Stimulated activated CD4-positive, alpha-beta T cell treated with anti-CD3 and anti-CD28 coated beads, TNF-alpha, amount 100 ng/mL, for 24 hours (primary cell): ENCODE measurements around the gene MRPL43.

ENCODE experiments used
- DNase-seq, 3 experiments: peaks; one replicate each; pipeline ENCODE4 v3.0.0-alpha.2; 2020; ENCODE audit warnings: low read depth in 3 of 3

MRPL43 gene

DNA sequence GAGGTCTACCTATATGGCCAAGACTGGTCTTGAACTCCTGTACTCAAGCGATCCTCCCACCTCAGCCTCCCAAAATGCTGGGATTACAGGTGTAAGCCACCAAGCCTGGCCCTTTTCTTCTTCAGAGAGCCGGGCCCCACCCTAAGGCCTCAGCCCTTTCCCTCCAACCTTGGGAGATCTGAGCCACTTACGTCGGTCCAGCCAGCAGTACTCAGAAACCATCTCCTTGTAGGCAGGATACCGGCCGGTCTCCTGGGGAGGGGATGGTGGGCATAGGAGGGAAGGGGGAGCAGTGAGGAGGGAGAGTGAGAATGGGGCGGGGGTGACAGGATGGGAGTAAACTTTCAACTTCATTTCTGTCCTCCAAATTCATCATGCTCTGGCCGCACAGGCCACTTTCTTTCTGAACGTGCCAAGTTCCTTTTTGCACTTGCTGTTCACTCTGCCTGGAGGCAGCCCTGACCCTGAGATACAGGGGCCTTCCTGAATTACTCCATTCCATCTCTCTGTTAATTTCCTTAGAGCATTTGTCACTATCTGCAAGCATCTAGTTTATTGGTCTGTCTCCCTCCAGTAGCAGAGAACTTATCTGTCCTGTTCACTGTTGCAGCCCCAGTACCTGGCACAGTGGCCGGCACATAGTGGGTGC lies 33.3 kb upstream of the MRPL43 start:
- no peak for DNase-seq

DNA sequence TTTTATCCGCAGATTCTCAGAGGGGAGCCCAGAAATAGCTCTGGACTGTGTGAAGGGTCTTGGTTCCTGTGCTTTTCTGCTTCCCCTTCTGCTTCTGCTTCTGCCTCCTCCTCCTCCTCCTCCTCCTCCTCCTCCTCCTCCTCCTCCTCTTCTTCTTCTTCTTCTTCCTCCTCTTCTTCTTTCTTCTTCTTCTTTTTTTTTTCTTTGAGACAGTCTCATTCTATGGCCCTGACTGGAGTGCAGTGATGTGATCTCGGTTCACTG lies 32.1 kb upstream of the MRPL43 start:
- DNase-seq, result no peak

DNA sequence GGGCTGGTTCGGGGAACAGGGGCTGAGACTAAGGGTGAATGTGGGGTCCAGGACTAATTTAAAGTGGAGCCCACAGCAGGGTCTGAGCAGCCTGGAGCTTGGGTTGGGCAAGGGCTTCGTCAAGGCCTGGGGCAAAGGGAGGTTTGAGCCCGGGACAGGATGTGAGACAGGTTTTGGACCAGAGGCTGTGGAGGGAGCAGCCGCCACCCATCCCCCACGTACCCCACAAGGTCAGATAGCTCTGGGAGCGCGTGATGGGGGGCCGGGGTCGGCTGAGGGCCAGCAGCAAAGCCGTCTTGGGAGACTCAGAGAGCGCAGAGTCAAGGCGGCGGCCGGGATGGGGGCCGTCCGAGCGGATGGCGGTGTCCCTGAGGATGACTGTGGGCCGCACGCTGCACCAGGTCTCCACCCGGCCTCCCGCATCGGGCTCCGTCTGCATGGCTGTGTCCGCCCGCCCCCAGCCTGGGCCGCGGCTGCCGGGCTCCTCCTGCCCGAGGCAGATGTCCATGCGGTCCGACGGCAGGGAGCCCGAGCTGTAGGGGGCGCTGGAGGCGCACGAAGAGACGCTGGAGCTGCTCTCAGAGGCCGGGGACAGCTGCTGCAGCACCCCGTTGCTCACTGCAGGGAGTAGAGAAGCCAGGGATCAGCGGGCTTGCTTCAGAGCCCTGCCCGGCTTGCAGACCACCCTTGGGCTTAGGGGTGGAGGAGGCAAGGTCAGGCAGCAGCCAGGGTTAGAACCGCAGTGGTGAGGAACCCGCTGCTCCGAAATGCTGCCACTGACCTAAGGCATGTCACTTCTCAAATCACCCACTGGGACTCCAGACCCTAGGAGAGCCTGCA lies 31.5 kb upstream of the MRPL43 start:
- DNase-seq, result peak; percentile 47 to 83 (median 50)

DNA sequence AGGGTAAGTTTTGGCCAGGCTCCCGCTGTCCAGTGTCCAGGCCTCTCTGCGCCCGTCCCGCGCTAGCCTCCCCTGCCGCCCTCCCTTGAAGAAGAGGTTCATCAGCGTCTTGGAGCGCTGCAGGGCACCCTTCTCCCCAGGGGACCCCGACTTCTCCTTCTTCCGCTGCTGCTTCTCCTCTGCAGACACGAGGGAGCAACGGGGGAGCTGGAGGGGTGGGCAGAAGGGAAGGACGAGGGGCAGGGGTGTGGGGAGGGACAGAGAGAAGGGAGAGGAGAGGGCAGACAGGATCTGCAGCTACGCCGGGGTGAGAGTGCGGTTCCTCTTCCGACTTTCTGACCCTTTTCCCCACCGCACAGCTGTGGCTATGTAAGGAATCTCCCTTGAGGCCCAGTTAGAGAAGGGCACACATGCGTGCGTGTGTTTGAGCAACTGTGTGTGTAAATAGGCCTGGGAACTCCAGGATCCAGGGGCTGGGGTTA lies 30.9 kb upstream of the MRPL43 start:
- no peak for DNase-seq

DNA sequence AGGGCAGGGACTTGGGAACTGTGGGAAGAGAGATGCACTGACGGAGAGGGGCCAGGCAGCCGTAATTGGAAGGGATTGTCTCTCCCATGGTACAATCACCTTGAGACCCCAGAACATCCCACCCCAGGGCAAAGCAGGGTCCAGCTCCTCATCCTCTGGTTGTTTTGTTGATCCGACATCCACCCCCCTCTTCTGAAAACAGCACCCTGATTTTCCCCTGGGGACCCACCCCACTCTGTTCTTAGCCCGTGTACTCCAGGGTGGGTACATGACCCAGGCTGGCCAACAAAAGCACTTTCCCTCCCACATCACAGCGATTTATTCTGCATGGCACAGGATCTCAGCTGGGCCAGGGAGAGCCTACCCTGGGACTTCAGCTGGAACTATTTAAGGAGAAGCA lies 29.5 kb upstream of the MRPL43 start:
- DNase-seq, result no peak

DNA sequence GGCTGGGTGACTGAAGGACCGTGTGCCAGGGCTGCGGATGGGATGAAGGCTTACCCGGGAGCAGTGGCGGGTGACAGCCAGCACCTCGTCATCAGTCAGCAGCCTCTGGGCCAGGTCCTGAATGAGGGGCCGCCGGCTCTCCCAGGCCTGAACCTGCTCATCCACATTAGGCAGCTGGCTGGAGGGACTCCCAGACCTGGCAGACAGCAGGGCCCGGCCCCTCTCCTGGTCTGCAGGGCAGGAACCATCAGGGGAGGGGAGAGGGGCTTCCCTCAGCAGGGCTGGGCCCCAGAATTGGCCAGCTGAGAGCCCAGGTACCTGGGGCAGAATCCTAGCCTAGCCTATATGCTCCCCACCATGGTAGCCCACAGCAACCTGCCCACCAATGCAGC lies 28.3 kb upstream of the MRPL43 start:
- no peak for DNase-seq

DNA sequence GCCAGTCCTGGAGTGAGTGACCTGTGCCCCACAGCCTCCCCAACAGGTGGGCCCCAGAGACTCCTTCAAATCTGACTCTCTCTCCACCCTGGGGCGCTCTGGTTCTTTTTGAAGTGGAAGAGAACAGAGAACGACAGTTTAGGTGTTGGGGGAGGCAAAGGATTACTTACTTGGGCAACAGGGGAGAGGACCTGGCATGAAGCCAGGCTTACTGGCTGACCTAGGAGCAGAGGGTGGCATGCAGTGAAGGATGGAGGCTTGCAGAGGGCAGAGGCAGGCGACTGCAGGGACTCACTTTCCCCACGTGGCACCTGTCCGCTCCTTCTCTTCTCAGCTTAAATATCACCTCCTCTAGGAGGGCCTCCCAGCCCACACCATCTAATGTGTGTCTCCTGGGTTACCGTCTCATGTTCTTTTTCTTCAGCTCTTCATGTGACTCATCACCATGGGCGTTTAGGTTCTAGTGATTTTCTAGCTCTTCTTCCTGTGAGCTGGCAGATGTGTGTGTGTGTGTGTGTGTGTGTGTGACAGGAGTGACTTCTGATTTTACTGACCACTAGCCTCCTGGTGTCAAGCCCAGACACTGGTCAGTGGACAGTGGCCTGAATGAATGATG lies 27.8 kb upstream of the MRPL43 start:
- no peak for DNase-seq

DNA sequence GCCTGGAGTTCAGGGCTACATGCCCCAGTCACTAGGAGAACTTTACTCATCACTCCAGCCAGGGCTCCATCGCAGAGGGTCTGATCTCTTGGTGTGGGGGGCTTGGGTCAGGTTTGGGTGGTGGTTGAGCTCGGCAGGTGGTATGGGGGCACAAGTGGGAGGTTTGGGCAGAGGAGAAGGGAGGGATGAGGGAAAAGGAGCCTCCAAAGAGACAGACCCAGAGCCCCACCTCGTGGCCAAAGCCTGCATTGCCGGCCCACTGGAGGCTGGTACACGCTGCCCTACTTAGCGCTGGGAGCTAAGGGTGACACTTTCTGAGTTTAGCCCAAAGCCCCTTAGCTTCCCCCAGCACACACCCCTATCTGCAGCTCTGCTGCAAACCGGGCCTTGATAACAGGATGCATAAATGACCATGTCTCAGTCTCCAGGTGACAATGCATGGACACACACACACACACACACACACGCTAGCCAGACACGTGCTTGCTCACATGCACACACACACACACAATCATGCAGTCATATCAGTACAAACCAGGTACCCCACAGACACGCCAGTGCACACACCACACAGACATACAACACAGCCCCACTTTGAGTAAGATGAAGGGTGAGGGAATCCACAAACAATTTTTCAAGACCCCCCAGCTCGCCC lies 27.1 kb upstream of the MRPL43 start:
- DNase-seq, result peak; percentile 54 to 78 (median 59)

DNA sequence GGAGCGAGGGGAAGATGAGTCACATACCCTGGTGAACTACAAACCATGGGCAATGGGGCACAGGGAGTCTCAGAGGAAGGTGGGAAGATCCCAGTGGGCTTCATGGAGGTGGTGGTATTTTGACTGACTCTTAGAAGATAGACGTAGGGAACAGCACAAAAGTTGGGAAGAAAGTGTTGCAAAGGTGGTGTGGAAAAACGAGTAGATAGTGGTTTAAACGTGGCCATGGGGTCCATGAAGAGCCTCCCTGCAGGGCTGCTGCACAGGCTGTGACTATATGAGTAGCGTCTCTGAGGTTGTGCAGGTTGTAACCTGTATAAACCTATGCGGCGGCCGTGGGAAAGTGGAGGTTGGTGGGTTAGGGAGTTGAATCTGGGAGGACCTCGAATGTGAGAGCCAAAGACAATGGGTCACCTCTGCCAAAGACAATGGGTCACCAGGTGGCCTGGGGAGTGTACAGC lies 26.1 kb upstream of the MRPL43 start:
- DNase-seq, result no peak

DNA sequence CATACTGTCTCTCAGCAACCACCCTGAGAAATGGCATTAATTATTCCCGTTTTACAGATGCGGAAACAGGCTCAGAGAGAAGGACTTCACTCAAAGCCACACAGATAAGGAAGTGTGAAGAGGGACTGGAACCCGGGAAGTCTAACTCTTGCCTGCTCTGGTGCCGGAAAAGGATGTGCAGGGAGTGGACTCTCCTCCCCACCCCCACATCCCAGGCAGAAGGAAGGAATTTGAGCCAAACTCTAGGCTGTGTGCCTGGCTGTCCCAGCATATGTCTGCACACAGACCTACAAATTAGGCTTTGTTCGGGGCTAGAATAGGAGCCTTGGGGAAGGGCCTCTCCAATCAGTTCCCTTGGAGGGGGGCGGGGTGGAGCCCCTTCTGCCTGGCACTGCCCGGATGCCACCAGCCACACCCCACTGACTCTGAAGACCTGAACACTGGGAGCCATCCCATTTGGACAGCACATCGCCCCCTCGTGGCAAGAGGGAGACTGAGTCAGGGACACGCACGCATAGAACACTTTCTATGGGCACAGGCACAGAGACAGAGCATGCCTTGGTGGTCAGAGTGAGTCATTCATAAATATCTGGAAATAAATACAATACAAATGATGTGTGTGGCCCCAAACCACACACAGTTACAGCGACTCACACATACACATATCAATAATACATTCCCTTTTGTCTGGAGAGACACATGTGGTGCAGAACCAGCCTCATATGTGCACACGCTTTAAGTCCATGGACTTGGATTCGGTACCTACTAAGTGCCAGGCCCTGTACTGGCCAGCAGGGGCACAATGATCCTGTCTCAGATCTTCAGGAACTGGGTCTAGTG lies 25.4 kb upstream of the MRPL43 start:
- DNase-seq, result peak; percentile 54 to 79 (median 71)

DNA sequence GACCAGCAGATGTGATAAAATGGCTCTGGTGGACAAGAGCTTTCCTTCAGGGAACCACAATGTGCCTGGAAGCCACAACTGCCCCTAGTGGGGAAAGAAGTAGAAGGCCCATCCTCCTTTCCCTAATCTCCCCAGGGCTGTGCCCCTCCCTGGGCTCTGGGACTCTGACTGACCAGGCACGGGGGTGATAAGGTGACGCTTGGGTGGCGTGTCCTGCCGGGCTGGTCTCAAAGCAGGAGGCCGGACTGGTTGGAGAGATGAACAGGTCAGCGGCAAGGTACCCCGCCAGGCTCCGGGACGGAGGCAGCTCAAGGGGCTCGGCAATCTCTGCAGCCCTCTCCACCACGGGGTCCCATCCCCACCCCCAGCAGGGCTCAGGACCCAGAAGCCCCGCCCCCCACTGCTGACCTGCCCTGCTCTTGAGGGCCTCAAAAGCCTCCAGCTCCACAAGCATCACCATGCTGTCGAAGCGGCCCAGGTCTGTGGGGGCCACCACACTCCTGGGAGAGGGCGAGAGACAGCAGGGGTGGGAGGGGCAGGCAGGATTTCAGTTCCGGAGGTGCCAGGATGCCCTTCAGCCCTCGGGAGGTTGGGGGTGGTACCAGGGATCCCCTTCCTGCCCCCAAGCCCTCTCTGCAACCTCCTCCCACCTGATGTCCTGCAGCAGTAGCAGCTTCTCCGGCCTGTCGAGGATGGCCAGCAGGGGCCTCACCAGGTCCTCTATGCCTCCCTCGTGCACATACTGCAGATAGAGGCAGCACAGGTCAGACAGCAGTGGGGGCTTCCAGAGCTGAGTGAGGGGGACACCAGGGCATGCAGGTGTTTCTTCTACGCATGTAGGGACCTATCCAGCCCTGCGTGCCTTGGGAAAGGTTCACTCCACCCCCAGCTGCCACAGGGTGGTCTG lies 24.5 kb upstream of the MRPL43 start:
- no peak for DNase-seq

DNA sequence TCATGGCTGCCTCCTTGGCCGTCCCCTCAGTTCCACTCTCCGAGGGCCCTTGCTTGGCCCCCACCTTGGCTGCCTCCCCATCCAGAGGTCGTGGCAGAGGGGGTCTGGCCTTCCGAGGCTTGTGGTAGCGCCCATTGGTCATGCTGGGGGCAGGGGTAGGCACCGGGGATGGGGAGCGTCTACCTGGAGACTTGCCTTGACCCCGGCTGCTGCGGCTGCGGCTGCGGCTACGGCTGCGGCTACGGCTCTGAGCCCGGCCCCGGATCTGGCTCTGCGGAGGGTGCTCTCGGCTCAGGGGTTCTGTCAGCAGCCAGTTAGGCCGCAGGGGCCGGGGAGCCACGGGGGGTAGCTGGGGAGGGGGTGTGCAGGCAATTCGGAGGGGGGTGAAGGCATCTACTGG lies 23.0 kb upstream of the MRPL43 start:
- DNase-seq, result no peak

DNA sequence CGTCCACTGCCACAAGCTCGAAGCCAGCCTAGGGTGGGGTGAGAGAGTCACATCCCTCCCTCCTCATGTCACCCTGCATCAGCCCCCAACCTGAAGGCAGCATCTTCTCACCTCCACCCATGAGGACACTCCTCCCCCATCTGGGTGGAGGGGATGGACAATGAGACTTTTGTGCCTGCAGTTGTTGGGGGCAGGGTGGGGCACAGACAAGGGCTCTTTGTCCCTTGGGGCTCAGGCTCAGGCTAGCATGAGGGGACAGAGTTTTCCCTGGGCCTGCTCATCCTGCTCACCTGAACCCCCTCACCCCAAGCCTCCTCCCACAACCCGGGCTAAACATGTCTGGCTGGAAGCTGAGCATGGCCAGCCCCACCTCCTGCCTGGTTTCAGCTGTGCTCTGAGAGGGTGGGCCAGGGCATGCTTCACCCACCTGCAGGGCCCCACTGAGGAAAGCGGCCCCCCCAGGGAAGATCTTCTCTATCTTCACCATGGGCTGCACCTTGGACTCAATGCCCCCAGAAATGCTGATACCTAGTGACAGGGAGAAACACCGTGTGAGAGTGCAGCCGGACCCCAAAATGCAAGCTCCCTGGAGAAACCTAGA lies 21.6 kb upstream of the MRPL43 start:
- DNase-seq, result no peak

DNA sequence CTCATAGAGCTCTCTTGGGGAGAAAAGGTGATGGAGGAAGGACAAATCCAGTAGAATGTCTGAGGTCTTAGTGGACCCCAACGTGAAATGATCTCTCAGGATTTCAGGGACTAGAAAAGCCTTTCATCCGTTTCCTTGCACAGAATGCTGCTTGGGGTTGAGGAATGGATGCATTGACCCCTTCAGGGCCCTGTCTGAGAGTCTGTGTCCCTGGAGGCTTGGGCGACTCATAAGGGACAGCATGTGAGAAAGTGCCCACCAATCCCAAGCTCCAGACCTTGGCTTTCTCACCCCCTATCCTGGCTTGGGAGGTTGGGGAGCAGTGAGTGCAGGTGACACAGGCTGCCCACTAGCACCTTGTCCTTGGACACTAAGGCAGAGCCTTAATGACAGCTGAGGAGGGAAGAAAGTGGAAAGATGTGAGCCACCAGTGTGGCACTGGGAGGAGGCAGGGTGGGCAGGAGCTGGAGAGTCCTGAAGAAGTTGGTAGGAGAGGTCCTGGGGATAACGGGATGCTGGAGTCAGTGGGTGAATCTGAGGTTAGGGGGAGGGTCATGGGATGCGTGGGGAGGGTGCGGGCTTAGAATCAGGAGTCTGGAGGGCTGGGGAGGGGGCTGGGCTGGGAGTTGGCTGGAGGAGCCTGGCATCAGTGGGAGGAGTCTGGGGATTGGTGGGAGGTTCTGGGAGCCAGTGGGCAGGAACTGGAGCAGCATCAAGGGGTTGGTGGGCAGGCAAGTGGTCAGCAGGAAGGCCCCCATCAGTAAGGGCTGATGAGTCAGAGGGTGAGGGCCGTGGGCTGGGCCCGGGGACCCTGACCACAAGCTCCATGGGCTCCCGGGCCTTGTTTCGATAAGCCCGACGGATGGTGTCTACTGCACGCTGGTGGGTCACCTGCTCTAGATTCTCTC lies 20.9 kb upstream of the MRPL43 start:
- DNase-seq, result no peak

DNA sequence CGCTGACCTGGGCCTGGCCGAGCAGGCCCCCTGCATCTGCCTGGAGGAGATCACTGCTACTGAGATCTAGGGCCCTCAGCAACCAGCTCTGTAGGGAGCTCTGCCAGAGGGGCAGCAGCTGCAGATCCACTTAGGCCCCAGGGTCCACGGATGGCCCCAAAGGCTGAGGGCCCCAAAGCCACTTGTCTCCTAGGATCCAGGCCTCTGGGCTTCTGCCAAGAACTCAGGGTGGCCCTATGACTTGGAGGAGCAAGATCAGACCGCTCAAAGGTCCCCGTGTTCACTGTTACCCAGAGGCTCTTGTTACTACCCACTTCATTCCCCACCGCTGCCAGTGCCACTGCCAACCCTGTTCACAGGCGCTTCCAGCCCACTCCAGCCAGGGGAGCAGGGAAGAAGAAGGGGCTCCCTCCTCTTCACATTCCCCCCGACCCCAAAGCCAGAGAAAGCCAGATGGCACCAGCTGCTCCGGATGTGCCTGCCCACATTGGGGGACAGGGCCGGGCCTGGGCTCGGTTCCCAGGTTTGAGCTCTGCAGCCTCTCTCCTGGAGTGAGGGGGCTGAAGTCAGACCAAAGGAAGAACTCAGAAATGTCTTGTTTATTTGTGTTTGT lies 19.9 kb upstream of the MRPL43 start:
- no peak for DNase-seq

DNA sequence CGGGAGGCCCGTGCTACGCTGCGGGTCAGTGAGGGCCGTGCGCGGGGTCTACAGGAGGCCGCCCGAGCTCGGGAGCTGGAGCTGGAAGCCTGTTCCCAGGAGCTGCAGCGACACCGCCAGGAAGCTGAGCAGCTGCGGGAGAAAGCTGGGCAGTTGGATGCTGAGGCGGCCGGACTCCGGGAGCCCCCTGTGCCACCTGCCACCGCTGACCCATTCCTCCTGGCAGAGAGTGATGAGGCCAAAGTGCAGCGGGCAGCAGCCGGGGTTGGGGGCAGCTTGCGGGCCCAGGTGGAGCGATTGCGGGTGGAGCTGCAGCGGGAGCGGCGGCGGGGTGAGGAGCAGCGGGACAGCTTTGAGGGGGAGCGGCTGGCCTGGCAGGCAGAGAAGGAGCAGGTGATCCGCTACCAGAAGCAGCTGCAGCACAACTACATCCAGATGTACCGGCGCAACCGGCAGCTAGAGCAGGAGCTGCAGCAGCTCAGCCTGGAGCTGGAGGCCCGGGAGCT lies 19.3 kb upstream of the MRPL43 start:
- no peak for DNase-seq

DNA sequence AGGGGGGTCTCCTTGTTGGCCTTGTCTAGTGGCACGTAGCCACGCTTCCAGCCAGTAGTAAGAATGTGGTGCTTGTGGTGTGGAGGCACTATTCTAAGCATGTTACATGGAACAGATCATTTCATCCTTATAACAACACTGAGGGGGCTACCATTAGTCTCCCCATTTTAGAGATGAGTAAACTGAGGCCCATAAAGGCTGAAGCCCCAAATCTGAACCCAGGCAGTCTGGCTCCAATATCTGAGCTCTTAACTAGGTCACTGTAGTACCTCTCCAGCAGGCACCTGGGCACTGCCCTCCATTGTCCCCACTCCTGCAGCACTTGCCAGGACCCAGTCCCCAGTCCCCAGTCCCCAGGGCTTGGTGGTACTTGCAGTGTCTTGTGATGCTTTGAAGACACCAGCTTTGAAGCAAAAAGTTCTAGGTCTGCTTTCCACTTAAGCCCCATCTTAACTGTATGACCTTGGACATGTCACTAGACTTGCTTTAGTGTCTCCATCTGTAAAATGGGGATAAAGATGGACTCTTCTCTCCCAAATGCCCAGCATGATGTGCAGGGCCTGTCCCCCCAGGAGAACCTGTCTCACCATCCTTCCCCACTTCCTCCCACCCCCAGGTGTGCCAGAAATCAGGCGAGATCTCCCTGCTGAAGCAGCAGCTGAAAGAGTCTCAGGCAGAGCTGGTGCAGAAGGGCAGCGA lies 18.7 kb upstream of the MRPL43 start:
- no peak for DNase-seq

DNA sequence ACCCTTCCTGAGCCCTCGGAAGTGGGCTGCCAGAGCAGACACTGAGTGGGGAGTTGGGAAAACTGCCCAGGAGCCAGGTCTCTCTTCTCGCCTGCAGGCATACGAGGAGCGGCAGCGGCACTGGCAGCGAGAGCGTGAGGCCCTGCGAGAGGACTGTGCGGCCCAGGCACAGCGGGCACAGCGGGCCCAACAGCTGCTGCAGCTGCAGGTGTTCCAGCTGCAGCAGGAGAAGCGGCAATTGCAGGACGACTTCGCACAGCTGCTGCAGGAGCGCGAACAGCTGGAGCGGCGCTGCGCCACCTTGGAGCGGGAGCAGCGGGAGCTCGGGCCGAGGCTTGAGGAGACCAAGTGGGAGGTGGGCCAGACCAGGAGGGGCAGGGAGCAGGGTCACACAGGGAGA lies 18.1 kb upstream of the MRPL43 start:
- DNase-seq, result no peak
